HepG2 (cell line): ENCODE measurements around the gene TPTE2. TPM values are rescaled to one million over a fixed set of nuclear protein-coding genes. Genes with fewer than 3 reads are reported as not detected.

Experiments used
- CBFB ChIP-seq: sonication (generic); formaldehyde crosslinking; IDR thresholded peaks from 2 replicates; pipeline ENCODE4 v1.4.0; 2020; ENCODE audit warnings: missing genetic modification reagents
- CEBPG ChIP-seq: IDR thresholded peaks from 2 replicates; pipeline ENCODE4 v1.6.1; 2016
- CREB3 ChIP-seq: sonication (generic); formaldehyde crosslinking; IDR thresholded peaks from 2 replicates; pipeline ENCODE4 v1.5.0; 2020; ENCODE audit warnings: missing genetic modification reagents
- EED ChIP-seq: sonication (generic); formaldehyde crosslinking; IDR thresholded peaks from 2 replicates; pipeline ENCODE4 v1.5.0; 2020; ENCODE audit warnings: mild to moderate bottlenecking, missing genetic modification reagents
- HMGA1 ChIP-seq: sonication (generic); formaldehyde crosslinking; conservative IDR thresholded peaks from 2 replicates; pipeline ENCODE4 v1.4.0; 2020; ENCODE audit warnings: missing genetic modification reagents
- KLF16 ChIP-seq, 2 experiments: sonication (generic) in 1 of 2; formaldehyde crosslinking in 1 of 2; IDR thresholded peaks; 2 replicates each; pipeline versions ENCODE4 v1.6.1 to v1.8.0; 2016 to 2023; ENCODE audit warnings: missing genetic modification reagents in 2 of 2, missing compliant biosample characterization in 1 of 2
- NKX3-1 ChIP-seq: sonication (generic); formaldehyde crosslinking; IDR thresholded peaks from 2 replicates; pipeline ENCODE4 v1.5.0; 2020; ENCODE audit warnings: missing genetic modification reagents
- SNAPC5 ChIP-seq: sonication (generic); formaldehyde crosslinking; IDR thresholded peaks from 2 replicates; pipeline ENCODE4 v1.8.1; 2023; ENCODE audit warnings: mild to moderate bottlenecking, missing genetic modification reagents, borderline replicate concordance
- SP140L ChIP-seq: sonication (generic); formaldehyde crosslinking; IDR thresholded peaks from 2 replicates; pipeline ENCODE4 v1.4.0; 2020; ENCODE audit warnings: missing genetic modification reagents, borderline replicate concordance
- ZNF280D ChIP-seq: sonication (generic); formaldehyde crosslinking; IDR thresholded peaks from 2 replicates; pipeline ENCODE4 v1.5.1; 2020; ENCODE audit warnings: mild to moderate bottlenecking, missing genetic modification reagents
- ZNF619 ChIP-seq: sonication (generic); formaldehyde crosslinking; IDR thresholded peaks from 2 replicates; pipeline ENCODE4 v1.4.0; 2020; ENCODE audit warnings: mild to moderate bottlenecking, missing genetic modification reagents
- ZNF691 ChIP-seq: sonication (generic); formaldehyde crosslinking; IDR thresholded peaks from 2 replicates; pipeline ENCODE4 v1.4.0; 2020; ENCODE audit warnings: missing genetic modification reagents, low read depth, mild to moderate bottlenecking, borderline replicate concordance
- ZNF788 ChIP-seq: sonication (generic); formaldehyde crosslinking; IDR thresholded peaks from 2 replicates; pipeline ENCODE4 v1.5.0; 2020; ENCODE audit warnings: mild to moderate bottlenecking, missing genetic modification reagents, borderline replicate concordance
- ZNF891 ChIP-seq: sonication (generic); formaldehyde crosslinking; IDR thresholded peaks from 2 replicates; pipeline ENCODE4 v1.5.0; 2020; ENCODE audit warnings: mild to moderate bottlenecking, missing genetic modification reagents
- ZSCAN12 ChIP-seq: sonication (generic); formaldehyde crosslinking; IDR thresholded peaks from 2 replicates; pipeline ENCODE4 v1.9.0; 2021; ENCODE audit warnings: mild to moderate bottlenecking, missing genetic modification reagents
- polyA plus RNA-seq, 8 experiments: library from polyadenylated mRNA; depleted of rRNA in 3 of 8; stranded (reverse) in 7 of 8; unstranded in 1 of 8; fragments of >200 nt; fragmentation: Illumina TruSeq in 4 of 8; extraction: Trizol in 4 of 8; gene quantifications; 2 replicates each; pipeline versions ENCODE4 v1.2.1 to v1.2.3, GENCODE V29; 2011 to 2016; ENCODE audit warnings: low read depth in 4 of 8, missing spikeins in 1 of 8, mixed read lengths in 1 of 8; ENCODE audit not compliant: insufficient read depth in 1 of 8
- total RNA-seq, 5 experiments: library from RNA; depleted of rRNA; stranded (reverse); fragments of >200 nt; fragmentation: Illumina TruSeq; extraction: Trizol; gene quantifications; 2 replicates each; pipeline ENCODE4 v1.2.3, GENCODE V29; 2016; ENCODE audit warnings: low read depth in 1 of 5

TPTE2 gene
- total and polyA plus RNA-seq, 2 of the 13 experiments (the other 11 are each of a cell fraction or from before 2014, with no cell fraction given), result 0.07 TPM; not detected in 1

GRCh38 chr13:19601749-19602725 is 40.7 kb upstream of the TPTE2 start (continued):
- peak; percentile 88 for TF ChIP-seq ZNF691 (CRISPR knock-in tag)
- no peak for TF ChIP-seq ZNF891 (CRISPR knock-in tag)
- peak; percentile 55; the same call in 1 of the 2 replicates for TF ChIP-seq ZNF788
- TF ChIP-seq HMGA1 (CRISPR knock-in tag), result no peak
- TF ChIP-seq ZNF619 (CRISPR knock-in tag), result no peak
- no peak for TF ChIP-seq SP140L (CRISPR knock-in tag)
- TF ChIP-seq EED (CRISPR knock-in tag), result no peak
- TF ChIP-seq NKX3-1, result no peak
- no peak for TF ChIP-seq SNAPC5 (CRISPR knock-in tag)
- TF ChIP-seq KLF16 (CRISPR knock-in tag; IDR thresholded peaks at IDR 0.05), result peak in 1 of 2 experiments; percentile 65; a peak in 1 of 4 replicates
- no peak for TF ChIP-seq CREB3 (CRISPR knock-in tag)
- TF ChIP-seq CEBPG (CRISPR knock-in tag), result no peak
- TF ChIP-seq ZNF280D (CRISPR knock-in tag), result no peak
- peak; percentile 56; the same call in 1 of the 2 replicates for TF ChIP-seq CBFB (CRISPR knock-in tag)
- TF ChIP-seq ZSCAN12 (CRISPR knock-in tag), result no peak
